ENCODE results near the gene SLC13A3. TPM values are rescaled to one million over a fixed set of nuclear protein-coding genes. Genes with fewer than 3 reads are reported as not detected.

Gene SLC13A3
- total RNA-seq, 1 donor: 3.0 TPM

DNA sequence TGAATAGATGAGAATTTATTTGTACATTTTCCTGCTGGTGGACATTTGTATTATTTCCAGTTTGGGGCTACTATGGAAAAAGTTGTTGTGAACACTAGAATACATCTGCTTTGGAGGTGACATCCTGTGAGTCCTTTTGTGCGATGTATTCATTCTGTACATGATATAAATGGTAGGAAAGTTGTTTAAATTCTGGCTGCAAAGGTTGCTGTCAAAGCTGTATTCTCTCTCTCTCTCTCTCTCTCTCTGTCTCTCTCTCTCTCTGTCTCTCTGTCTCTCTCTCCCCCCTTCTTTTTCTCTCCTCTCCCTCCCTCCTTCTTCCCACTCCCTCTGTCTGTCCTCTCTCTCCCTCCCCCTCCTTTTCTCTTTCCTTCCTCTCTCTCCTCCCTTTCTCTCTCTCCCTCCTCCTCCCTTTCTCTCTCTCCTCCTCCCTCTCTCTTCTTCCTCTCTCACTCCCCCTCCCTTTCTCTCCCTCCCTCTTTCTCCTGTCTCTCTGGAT lies 25.3 kb downstream of the SLC13A3 start:
- no peak overlapping the region for H3K4me3 ChIP-seq (ENCODE audit: low read depth, low read length)
- no peak for TF ChIP-seq CTCF (IDR thresholded peaks at IDR 0.05; ENCODE audit: insufficient read depth, low read length)
- DNase-seq (ENCODE audit: low read depth): no peak

- TF ChIP-seq CTCF (IDR thresholded peaks at IDR 0.05; ENCODE audit: insufficient read depth, low read length): no peak
- no peak overlapping the region for H3K4me3 ChIP-seq (ENCODE audit: low read depth, low read length)
- no peak for DNase-seq (ENCODE audit: low read depth)
These were observed 26.3 kb downstream of the SLC13A3 start for GRCh38 chr20:46624946-46625345.

DNA sequence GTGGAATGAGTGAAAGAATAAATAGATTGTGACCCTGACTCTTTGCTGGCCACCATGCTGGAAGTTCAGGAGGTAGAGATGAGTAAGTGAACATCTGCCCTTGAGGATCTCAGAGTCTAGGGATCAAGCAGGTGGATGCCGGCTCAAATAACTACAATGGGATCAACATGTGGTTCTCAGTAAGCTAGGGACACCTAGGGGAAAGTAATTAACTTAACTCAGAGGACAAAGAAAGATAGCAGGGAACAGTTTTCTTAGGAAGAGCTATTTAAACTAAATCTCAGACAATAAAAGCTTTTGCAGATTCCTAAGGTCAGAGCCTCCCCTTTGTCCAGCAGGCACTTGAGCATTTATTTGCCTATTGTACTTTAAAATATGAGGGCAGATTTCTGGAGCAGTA lies 29.1 kb downstream of the SLC13A3 start:
- no peak for DNase-seq (ENCODE audit: low read depth)
- TF ChIP-seq CTCF (IDR thresholded peaks at IDR 0.05; ENCODE audit: insufficient read depth, low read length): no peak

DNA sequence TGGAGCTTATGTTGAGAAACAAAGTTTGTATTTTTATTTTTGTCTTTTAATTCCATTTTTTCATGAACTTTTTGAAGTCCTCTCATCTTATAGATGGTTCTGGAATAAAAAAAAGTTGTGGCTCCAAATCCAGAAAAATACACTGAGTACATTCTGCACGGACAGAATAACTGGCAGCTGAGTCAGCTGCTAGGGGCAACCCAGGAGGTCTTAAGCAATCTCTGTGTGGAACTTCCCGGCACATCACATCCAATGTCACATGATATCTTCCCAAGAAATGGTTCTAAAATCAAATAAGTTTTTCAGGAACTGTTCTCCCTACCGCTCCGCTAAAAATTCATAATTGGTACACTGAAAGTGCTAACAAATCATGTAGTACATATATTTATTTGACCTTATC lies 29.8 kb downstream of the SLC13A3 start:
- peak; percentile 29 for DNase-seq (ENCODE audit: low read depth)
- TF ChIP-seq CTCF (IDR thresholded peaks at IDR 0.05; ENCODE audit: insufficient read depth, low read length): no peak
- H3K4me3 ChIP-seq (ENCODE audit: low read depth, low read length): no peak overlapping the region

More for the DNA sequence above, 29.1 kb downstream of the SLC13A3 start:
- H3K4me3 ChIP-seq (ENCODE audit: low read depth, low read length): no peak overlapping the region

GRCh38 chr20:46619445-46619844 lies 31.8 kb downstream of the SLC13A3 start:
- no peak for TF ChIP-seq CTCF (IDR thresholded peaks at IDR 0.05; ENCODE audit: insufficient read depth, low read length)
- DNase-seq (ENCODE audit: low read depth): no peak

DNA sequence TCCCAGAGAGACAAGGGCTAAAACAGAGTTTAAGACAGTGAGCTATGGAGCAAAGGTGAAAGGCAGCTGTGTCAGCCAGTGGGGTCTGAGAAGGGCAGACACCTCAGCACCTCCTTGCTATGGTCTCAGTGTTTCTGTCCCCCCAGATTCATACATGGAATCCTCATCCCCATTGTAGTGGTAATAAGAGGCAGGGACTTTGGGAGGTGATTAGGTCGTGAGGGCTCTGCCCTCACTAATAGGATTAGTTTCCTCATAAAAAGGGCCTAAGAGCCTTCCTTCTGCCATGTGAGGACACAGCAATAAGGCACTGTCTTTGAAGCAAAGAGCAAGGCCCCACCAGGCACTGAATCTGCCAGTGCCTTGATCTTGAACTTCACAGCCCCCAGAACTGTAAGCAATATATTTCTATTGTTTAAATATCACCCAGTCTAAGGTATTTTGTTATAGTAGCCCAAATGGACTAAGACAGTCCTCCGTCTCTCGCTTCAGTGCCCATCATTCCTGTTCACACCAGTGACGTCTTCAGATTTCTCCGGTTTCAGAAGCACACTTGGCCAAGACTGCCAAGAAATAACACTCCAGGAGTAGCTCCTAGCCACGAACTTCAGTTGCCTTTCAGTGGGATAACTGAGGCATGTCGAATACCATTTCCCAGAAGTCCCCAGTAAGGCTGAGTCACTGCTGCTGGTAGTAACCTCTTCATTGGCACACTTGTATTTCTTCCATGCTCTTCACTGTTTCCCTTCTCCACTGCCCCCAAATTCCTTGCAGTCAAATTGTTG lies 32.8 kb downstream of the SLC13A3 start:
- no peak for TF ChIP-seq CTCF (IDR thresholded peaks at IDR 0.05; ENCODE audit: insufficient read depth, low read length)
- H3K4me3 ChIP-seq (ENCODE audit: low read depth, low read length): no peak overlapping the region
- DNase-seq (ENCODE audit: low read depth): no peak

More at GRCh38 chr20:46619445-46619844, 31.8 kb downstream of the SLC13A3 start:
- no peak overlapping the region for H3K4me3 ChIP-seq (ENCODE audit: low read depth, low read length)
